HG03097 (cell line): ENCODE measurements around the gene DCAKD.

Experiments
- ATAC-seq: cut with Tn5 transposase; IDR thresholded peaks from one replicate; pipeline ENCODE4 v1.9.1; 2021; ENCODE audit not compliant: unreplicated experiment, low FRiP score

DCAKD gene, protein sequence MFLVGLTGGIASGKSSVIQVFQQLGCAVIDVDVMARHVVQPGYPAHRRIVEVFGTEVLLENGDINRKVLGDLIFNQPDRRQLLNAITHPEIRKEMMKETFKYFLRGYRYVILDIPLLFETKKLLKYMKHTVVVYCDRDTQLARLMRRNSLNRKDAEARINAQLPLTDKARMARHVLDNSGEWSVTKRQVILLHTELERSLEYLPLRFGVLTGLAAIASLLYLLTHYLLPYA

GRCh38 chr17:45051060-45051719 is at the start of gene DCAKD:
Gene DCAKD (minus strand): TSS chr17:45051632. CDS start chr17:45034885, 16,747 bp downstream.
- ATAC-seq, result peak; percentile 93

GRCh38 chr17:45098869-45099616 is 47.6 kb upstream of the DCAKD start:
- ATAC-seq, result no peak

GRCh38 chr17:45098081-45098868 is 46.8 kb upstream of the DCAKD start:
- no peak for ATAC-seq

- ATAC-seq, result no peak
These were observed 45.5 kb upstream of the DCAKD start for GRCh38 chr17:45096926-45097325.

- ATAC-seq, result no peak
These were observed 44.7 kb upstream of the DCAKD start for GRCh38 chr17:45096141-45096540.

DNA sequence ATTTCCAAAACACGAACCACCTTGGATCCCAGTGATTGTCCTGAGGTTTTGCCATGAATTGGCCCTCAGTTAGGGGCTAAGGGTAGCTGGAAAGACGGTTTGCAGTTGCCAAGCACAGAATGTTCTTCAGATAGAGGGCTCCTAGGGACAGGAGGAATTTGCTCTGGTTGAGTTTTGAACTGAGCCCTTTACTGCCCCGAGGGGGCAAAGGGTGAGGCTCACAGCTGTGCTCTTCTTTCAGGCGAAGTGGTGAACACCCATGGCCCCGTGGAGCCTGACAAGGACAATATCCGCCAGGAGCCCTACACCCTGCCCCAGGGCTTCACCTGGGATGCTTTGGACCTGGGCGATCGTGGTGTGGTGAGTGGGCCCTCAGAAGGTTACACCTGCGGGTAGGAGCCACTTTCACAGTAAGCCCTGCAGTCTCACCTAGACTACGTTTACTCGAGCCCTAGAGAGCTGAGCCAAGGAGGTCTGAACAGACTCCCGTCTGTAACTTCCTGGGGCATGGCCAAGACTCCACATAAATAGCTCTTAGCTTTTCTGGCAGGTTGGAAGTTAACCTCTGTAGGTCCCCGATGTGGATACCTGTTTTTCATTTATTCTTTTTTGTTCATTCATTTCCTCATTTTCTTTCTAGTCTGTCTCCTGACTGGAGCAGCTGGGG is 42.1 kb upstream of the DCAKD start:
- ATAC-seq, result no peak

- no peak for ATAC-seq
These were observed 41.5 kb upstream of the DCAKD start for GRCh38 chr17:45092911-45093430.

- no peak for ATAC-seq
These were observed 40.5 kb upstream of the DCAKD start for GRCh38 chr17:45091778-45092425.

DNA sequence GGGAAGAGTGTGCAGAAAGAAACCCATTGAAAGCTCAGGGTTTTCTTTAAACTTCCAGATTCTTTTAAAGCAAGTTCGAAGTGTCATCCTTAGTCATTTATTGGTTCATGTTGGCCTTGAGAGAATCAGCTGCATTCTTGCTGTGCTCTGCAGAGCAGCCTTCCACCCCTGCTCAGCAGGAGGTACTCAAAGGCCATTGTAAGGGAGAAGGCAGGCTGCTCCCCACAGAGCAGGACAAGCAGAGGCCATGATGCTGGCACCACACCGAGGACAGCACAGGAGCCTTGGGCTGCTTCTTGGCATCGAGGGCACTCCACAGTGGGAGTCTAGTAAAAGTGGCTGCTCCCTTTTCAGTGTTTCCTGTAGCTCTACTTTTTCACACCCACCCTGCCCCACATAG is 39.3 kb upstream of the DCAKD start:
- no peak for ATAC-seq

DNA sequence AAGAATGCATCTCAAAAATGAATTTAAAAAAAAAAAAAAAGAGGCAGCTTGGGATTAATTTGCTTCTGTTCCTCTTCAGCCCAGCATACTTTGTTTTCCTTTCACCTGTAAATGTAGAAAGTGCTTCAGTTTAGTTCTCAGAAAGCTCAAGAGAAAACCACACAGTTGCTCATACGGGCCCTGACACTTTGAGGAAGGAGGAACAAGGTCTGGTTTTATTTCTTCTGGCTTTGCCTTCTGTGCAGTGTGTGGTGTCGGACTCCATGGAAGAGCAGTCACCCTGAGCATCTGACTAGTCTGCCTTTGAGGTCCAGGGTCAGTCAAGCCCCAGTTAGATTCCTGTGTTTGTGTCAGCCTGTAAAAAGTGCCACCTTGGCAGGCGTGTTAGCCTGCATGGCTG is 37.3 kb upstream of the DCAKD start:
- no peak for ATAC-seq

- ATAC-seq, result no peak
These were observed 36.5 kb upstream of the DCAKD start for GRCh38 chr17:45087978-45088377.

- ATAC-seq, result no peak
These were observed 36.1 kb upstream of the DCAKD start for GRCh38 chr17:45087504-45087975.

GRCh38 chr17:45086865-45087503 is 35.6 kb upstream of the DCAKD start:
- ATAC-seq, result no peak

DNA sequence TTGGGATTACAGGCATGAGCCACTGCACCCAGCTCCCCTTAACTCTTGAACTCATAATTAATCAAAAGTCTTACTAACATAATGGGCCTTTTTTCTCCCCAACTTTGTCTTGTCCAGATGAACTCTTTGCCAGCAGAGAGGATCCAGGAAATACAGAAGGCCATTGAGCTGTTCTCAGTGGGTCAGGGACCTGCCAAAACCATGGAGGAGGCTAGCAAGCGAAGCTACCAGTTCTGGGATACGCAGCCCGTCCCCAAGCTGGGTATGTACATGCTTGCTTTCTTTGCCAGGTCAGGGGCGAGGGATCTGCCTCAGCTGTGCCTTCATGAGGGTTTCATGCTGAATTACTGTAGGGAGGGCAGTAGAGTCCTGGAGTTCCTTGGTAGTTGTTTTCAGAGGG is 35.0 kb upstream of the DCAKD start:
- no peak for ATAC-seq

DNA sequence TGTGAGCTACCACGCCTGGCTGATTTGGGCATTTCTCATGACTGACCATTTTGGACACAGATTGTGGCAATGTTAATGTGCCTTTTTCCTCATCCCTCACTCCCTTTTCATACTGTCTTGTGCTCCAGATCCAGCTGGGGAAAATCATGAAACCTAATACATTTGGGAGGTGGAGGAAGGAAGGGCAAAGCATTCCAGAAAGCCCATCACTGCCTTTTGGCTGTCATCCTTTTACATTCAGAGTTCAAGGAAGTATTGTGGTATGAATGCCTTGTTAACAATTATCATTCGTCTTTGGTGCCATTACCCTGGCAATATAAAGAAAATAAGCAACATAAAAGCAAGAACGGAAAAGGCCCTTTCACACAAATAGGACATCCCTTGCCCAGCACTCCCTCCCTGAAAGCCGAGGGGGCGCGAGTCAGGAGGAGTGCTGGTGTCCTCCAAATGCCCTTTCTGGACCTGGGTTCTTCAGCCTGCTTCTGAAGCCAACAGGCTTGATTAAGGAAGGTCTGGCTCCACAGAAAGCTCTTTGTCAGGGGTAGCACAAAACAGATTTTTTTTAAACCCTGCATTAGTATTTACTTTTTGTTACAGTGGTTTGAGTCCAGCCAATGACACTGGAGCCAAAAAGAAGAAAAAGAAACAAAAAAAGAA is 29.7 kb upstream of the DCAKD start:
- no peak for ATAC-seq

DNA sequence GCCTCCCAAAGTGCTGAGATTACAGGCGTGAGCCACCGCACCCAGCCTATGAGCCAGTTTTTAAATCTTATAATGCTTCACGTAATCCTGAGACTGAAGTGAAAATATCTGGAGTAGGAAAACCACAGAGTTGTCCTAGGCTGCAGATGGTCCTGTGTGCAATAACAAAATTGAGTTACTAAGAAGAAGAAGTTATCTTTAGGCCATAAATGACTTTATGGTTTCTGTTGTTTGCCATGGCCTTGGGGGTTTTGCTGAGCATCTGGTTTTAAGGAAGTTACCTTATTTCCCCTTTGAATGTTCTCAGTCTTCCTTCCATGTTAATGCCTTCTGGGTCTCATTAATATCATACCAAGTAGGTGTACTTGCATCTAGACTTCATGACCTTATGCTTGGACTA is 26.2 kb upstream of the DCAKD start:
- no peak for ATAC-seq

DNA sequence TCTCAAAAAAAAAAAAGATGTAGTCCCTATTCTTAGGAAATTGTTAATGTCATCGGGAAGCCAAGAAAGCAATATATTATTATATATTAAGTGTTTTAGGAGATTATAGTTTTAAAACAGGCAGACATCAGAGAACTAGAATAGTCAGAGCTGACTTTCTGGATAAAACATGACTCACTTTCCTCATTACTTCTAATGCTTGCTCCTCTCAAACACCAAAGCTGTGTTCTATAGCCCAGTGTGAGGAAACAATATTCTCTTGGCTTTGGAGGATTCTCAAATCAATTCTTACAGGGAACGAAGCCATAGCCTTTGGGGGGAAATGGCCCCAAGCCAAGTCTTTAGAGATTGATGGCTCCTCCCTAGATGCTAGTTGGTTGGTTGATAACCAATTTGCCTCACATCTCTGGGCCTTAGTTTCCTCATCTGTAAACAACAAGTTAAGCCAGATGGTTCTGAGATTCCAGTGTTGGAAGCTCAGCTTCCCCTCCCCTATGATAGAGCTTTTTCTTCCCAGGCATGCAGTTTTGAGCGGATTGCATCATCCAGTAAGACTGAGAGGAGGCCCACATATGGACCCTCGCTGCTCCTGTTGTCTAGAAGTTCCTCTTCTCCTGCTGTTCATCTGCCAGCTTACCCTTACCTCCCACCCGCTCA is 22.1 kb upstream of the DCAKD start:
- ATAC-seq, result no peak

GRCh38 chr17:45070809-45071208 is 19.4 kb upstream of the DCAKD start:
- ATAC-seq, result no peak
